ENCODE results near the gene MYO10. TPM values are rescaled to one million over a fixed set of nuclear protein-coding genes. Genes with fewer than 3 reads are reported as not detected.

Gene MYO10
- total RNA-seq, 1 experiment from 2014 or later, result 89.8 TPM

DNA sequence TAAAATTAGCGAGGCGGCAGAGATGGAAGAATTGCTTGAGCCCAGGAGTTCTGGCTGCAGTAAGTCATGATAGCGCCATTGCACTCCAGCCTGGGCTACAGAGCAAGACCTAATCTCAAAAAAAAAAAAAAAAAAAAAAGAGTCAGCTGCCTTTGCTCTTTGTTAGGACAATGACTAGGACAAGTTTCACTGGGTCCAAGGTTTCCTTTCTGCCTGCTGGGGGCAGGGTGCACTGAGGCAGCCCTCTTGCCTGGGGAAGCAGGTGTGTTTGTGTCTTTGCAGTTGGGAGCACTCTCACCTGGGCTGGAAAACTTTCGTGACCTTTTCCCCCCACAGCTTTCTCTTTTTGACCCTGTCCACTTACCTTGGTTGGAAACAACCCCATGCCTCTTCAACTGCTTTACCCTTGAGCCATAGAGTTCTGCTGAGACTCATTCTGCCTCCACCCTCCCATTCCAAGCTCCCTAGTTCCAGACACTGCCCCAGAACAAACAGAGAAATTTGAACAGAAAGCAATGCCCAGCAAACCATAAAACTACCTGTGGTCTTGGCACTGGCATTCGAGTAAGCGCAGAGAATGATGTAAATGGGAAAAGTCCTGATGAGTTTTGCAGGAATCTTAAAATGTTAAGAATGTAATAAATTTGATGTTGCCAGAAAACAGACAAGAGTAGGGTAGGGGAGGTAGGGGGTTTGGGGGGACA lies 17.0 kb upstream of the MYO10 start (continued):
- TF ChIP-seq, protein P1, sequence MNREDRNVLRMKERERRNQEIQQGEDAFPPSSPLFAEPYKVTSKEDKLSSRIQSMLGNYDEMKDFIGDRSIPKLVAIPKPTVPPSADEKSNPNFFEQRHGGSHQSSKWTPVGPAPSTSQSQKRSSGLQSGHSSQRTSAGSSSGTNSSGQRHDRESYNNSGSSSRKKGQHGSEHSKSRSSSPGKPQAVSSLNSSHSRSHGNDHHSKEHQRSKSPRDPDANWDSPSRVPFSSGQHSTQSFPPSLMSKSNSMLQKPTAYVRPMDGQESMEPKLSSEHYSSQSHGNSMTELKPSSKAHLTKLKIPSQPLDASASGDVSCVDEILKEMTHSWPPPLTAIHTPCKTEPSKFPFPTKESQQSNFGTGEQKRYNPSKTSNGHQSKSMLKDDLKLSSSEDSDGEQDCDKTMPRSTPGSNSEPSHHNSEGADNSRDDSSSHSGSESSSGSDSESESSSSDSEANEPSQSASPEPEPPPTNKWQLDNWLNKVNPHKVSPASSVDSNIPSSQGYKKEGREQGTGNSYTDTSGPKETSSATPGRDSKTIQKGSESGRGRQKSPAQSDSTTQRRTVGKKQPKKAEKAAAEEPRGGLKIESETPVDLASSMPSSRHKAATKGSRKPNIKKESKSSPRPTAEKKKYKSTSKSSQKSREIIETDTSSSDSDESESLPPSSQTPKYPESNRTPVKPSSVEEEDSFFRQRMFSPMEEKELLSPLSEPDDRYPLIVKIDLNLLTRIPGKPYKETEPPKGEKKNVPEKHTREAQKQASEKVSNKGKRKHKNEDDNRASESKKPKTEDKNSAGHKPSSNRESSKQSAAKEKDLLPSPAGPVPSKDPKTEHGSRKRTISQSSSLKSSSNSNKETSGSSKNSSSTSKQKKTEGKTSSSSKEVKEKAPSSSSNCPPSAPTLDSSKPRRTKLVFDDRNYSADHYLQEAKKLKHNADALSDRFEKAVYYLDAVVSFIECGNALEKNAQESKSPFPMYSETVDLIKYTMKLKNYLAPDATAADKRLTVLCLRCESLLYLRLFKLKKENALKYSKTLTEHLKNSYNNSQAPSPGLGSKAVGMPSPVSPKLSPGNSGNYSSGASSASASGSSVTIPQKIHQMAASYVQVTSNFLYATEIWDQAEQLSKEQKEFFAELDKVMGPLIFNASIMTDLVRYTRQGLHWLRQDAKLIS (CRISPR knock-in tag; IDR thresholded peaks at IDR 0.05; ENCODE audit: borderline replicate concordance), result no peak
- TF ChIP-seq MXD4 (CRISPR knock-in tag; IDR thresholded peaks at IDR 0.05; ENCODE audit: borderline replicate concordance) (no peak), ETV6 (CRISPR knock-in tag; IDR thresholded peaks at IDR 0.05) (no peak), ATF1 (CRISPR knock-in tag; IDR thresholded peaks at IDR 0.05) (no peak), JUN (CRISPR knock-in tag; IDR thresholded peaks at IDR 0.05) (no peak), NR3C1 (CRISPR knock-in tag; conservative IDR thresholded peaks at IDR 0.05; ENCODE audit: low read depth) (no peak), CTCF (IDR thresholded peaks at IDR 0.05) (no peak), OVOL2 (CRISPR knock-in tag; IDR thresholded peaks at IDR 0.05; ENCODE audit: borderline replicate concordance) (no peak), NFE2L1 (CRISPR knock-in tag; IDR thresholded peaks at IDR 0.05) (no peak)

DNA sequence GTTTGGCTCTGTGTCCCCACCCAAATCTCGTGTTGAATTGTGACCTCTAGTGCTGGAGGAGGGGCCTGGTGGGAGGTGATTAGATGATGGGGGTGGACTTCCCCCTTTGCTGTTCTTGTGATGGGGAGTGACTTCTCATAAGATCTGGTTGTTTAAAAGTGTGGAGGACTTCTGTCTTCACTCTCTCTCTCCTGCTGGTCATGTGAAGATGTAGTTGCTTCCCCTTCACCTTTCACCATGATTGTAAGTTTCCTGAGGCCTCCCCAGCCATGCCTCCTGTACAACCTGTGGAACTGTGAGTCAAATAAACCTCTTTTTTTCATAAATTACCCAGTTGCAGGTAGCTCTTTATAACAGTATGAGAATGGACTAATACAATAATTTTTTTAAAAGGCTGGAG lies 10.6 kb upstream of the MYO10 start:
- no peaks in the 10 kb centered on the region for H3K4me1 Mint-ChIP-seq
- TF ChIP-seq ESRRA (CRISPR knock-in tag; IDR thresholded peaks at IDR 0.05; ENCODE audit: borderline replicate concordance), result no peak
- TF ChIP-seq ZNF425 (CRISPR knock-in tag; conservative IDR thresholded peaks at IDR 0.05), result no peak
- TF ChIP-seq ZNF121 (CRISPR knock-in tag; IDR thresholded peaks at IDR 0.05), result no peak
- TF ChIP-seq FOXP4 (CRISPR knock-in tag; IDR thresholded peaks at IDR 0.05), result no peak
- TF ChIP-seq RORB (CRISPR knock-in tag; IDR thresholded peaks at IDR 0.05), result no peak
- TF ChIP-seq, protein P1 (CRISPR knock-in tag; IDR thresholded peaks at IDR 0.05; ENCODE audit: borderline replicate concordance), result no peak
- TF ChIP-seq, protein P2, sequence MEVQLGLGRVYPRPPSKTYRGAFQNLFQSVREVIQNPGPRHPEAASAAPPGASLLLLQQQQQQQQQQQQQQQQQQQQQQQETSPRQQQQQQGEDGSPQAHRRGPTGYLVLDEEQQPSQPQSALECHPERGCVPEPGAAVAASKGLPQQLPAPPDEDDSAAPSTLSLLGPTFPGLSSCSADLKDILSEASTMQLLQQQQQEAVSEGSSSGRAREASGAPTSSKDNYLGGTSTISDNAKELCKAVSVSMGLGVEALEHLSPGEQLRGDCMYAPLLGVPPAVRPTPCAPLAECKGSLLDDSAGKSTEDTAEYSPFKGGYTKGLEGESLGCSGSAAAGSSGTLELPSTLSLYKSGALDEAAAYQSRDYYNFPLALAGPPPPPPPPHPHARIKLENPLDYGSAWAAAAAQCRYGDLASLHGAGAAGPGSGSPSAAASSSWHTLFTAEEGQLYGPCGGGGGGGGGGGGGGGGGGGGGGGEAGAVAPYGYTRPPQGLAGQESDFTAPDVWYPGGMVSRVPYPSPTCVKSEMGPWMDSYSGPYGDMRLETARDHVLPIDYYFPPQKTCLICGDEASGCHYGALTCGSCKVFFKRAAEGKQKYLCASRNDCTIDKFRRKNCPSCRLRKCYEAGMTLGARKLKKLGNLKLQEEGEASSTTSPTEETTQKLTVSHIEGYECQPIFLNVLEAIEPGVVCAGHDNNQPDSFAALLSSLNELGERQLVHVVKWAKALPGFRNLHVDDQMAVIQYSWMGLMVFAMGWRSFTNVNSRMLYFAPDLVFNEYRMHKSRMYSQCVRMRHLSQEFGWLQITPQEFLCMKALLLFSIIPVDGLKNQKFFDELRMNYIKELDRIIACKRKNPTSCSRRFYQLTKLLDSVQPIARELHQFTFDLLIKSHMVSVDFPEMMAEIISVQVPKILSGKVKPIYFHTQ (CRISPR knock-in tag; IDR thresholded peaks at IDR 0.05), result no peak

More for the DNA sequence above, 10.6 kb upstream of the MYO10 start:
- DNase-seq (ENCODE audit: low spot score), result no peak
- Mint-ChIP-seq H3K27ac (no peak overlapping the region), H3K36me3 (peaks cover 15% of the 10 kb centered on the region), H3K9me3 (peaks cover 19% of the 10 kb centered on the region), H3K4me3 (no peak overlapping the region), H3K27me3 (ENCODE audit: low read depth) (no peaks in the 10 kb centered on the region)
- ChIA-PET CTCF (no interaction called here), POLR2A (no interaction called here)
- no peak for ATAC-seq
